GM18858 (cell line): ENCODE data around the gene SLC30A2.

ENCODE experiments used
- ATAC-seq: cut with Tn5 transposase; IDR thresholded peaks from one replicate; pipeline ENCODE4 v1.9.1; 2021; ENCODE audit not compliant: unreplicated experiment

The SLC30A2 gene

GRCh38 chr1:25999041-25999800, 46.7 kb downstream of the SLC30A2 start:
- ATAC-seq: no peak

GRCh38 chr1:25997828-25998761, 47.8 kb downstream of the SLC30A2 start, which contains the start of gene PAFAH2:
PAFAH2 (minus strand) TSS chr1:25998063; CDS start chr1:25990816, 7,247 bp downstream.
- ATAC-seq: peak; percentile 91

- no peak for ATAC-seq
These were observed 48.7 kb downstream of the SLC30A2 start for GRCh38 chr1:25996966-25997827.

GRCh38 chr1:25994402-25995150, 51.3 kb downstream of the SLC30A2 start:
- ATAC-seq: no peak

- no peak for ATAC-seq
These were observed 52.5 kb downstream of the SLC30A2 start for GRCh38 chr1:25993197-25993951.

GRCh38 chr1:25992689-25993171, 53.2 kb downstream of the SLC30A2 start:
- no peak for ATAC-seq

- ATAC-seq: no peak
These were observed 53.8 kb downstream of the SLC30A2 start for GRCh38 chr1:25991937-25992688.

- no peak for ATAC-seq
These were observed 55.1 kb downstream of the SLC30A2 start for GRCh38 chr1:25990702-25991395.

GRCh38 chr1:25990251-25990650, 55.7 kb downstream of the SLC30A2 start:
- no peak for ATAC-seq

GRCh38 chr1:25989440-25990234, 56.3 kb downstream of the SLC30A2 start:
- no peak for ATAC-seq

GRCh38 chr1:25987951-25988350, 58.0 kb downstream of the SLC30A2 start:
- ATAC-seq: no peak
